HepG2 (cell line): Measurements from ENCODE around the gene CMTM8. TPM values are rescaled to one million over a fixed set of nuclear protein-coding genes. Genes with fewer than 3 reads are reported as not detected.

Experiments
- ATAC-seq: fragments of 200-7000 bp; cut with Tn5 transposase; 3 replicates; pipeline ENCODE4 v1.9.1; 2020; ENCODE audit warnings: mild to moderate bottlenecking, moderate library complexity
- BruUV-seq: library from RNA; stranded (reverse); fragments of 400-500 nt; replicated peaks from 2 replicates; lab custom pipeline; 2021; lab: Mats Ljungman, UMichigan
- CTCF ChIA-PET: fragments of 300-600 bp; formaldehyde crosslinking; extraction: SDS; loops from one replicate; lab custom pipeline; 2021; ENCODE audit warnings: low total read pairs, inconsistent platforms, low intra/inter-chr PET ratio; lab: Yijun Ruan, JAX
- POLR2A ChIA-PET: fragments of 350-600 bp; sonication (Branson Sonifier 250); formaldehyde crosslinking; loops from one replicate; lab custom pipeline; 2020; ENCODE audit warnings: antibody characterized with exemption, inconsistent platforms; lab: Yijun Ruan, JAX
- DNase-seq: peaks from one replicate; pipeline ENCODE4 v3.0.0-alpha.2; 2015; ENCODE audit warnings: low spot score
- FAIRE-seq: peaks from 3 replicates; lab custom pipeline; 2011; peaks lifted over from hg19 to GRCh38; lab: Jason Lieb, UNC
- H2AFZ ChIP-seq: one replicate; pipeline ENCODE4 v1.6.1; 2011; ENCODE audit warnings: low read length, inconsistent platforms
- H3K27ac ChIP-seq: fragments of 300-600 bp; 3 replicates; pipeline ENCODE4 v1.8.0; 2011; ENCODE audit warnings: mixed run types, mild to moderate bottlenecking, mixed read lengths, low read length, inconsistent platforms; ENCODE audit not compliant: insufficient read depth; ENCODE audit errors: extremely low read length
- H3K27me3 ChIP-seq, 2 experiments: fragments of 200-600 bp in 1 of 2; 2 replicates in 1 of 2; 3 replicates in 1 of 2; pipeline versions ENCODE4 v1.6.0 to v1.8.0; 2011; ENCODE audit warnings: low read length in 2 of 2, mild to moderate bottlenecking in 2 of 2, moderate library complexity in 2 of 2, inconsistent platforms in 1 of 2; ENCODE audit not compliant: insufficient read depth in 2 of 2, control insufficient read depth in 1 of 2
- H3K36me3 ChIP-seq, 2 experiments: fragments of 200-600 bp in 1 of 2; replicated peaks in 1 of 2; 2 replicates in 1 of 2; 3 replicates in 1 of 2; pipeline versions ENCODE4 v1.5.1 to v1.8.0; 2011; ENCODE audit warnings: low read length in 2 of 2, inconsistent platforms in 1 of 2; ENCODE audit not compliant: insufficient read depth in 2 of 2, control insufficient read depth in 1 of 2
- H3K4me1 ChIP-seq: 2 replicates; pipeline ENCODE4 v1.5.1; 2012; ENCODE audit warnings: low read length, inconsistent platforms; ENCODE audit not compliant: insufficient read depth
- H3K4me2 ChIP-seq: 2 replicates; pipeline ENCODE4 v1.6.0; 2011; ENCODE audit warnings: low read depth, low read length, inconsistent platforms
- H3K4me3 ChIP-seq, 3 experiments: fragments of 200-600 bp in 1 of 3; sonication (generic), shearing (Covaris generic) in 1 of 3; replicated peaks in 1 of 3; 2 replicates each; pipeline ENCODE4 v1.5.1; 2011 to 2016; ENCODE audit warnings: low read length in 3 of 3, inconsistent platforms in 2 of 3, low read depth in 2 of 3, mild to moderate bottlenecking in 2 of 3, control low read depth in 1 of 3, mixed read lengths in 1 of 3; ENCODE audit not compliant: insufficient read depth in 1 of 3
- H3K79me2 ChIP-seq: one replicate; pipeline ENCODE4 v1.6.1; 2011; ENCODE audit warnings: low read length, inconsistent platforms; ENCODE audit not compliant: insufficient read depth
- H3K9ac ChIP-seq: 2 replicates; pipeline ENCODE4 v1.6.0; 2011; ENCODE audit warnings: mild to moderate bottlenecking, low read depth, low read length, inconsistent platforms; ENCODE audit not compliant: insufficient read depth
- H3K9me3 ChIP-seq: 2 replicates; pipeline ENCODE4 v1.5.1; 2012; ENCODE audit warnings: mild to moderate bottlenecking, low read length
- H4K20me1 ChIP-seq: 2 replicates; pipeline ENCODE4 v1.6.0; 2011; ENCODE audit warnings: inconsistent platforms, mild to moderate bottlenecking, low read length, moderate library complexity; ENCODE audit not compliant: insufficient read depth
- CAMTA2 ChIP-seq: sonication (generic); formaldehyde crosslinking; IDR thresholded peaks from 2 replicates; pipeline ENCODE4 v1.4.0; 2020; ENCODE audit warnings: mild to moderate bottlenecking, missing genetic modification reagents, borderline replicate concordance
- DPF2 ChIP-seq: sonication (generic); formaldehyde crosslinking; IDR thresholded peaks from 2 replicates; pipeline ENCODE4 v1.4.0; 2020; ENCODE audit warnings: mild to moderate bottlenecking, low read depth, missing genetic modification reagents, borderline replicate concordance
- GZF1 ChIP-seq: sonication (generic); formaldehyde crosslinking; IDR thresholded peaks from 2 replicates; pipeline ENCODE4 v1.5.1; 2020; ENCODE audit warnings: mild to moderate bottlenecking, missing genetic modification reagents
- HDAC2 ChIP-seq: sonication (generic); formaldehyde crosslinking; IDR thresholded peaks from 2 replicates; pipeline ENCODE4 v1.4.0; 2020; ENCODE audit warnings: missing genetic modification reagents
- KLF15 ChIP-seq: sonication (generic); formaldehyde crosslinking; IDR thresholded peaks from 2 replicates; pipeline ENCODE4 v1.8.1; 2023; ENCODE audit warnings: borderline replicate concordance, mild to moderate bottlenecking, inconsistent platforms, missing genetic modification reagents, mixed read lengths
- KMT2A ChIP-seq: sonication (generic); formaldehyde crosslinking; IDR thresholded peaks from 2 replicates; pipeline ENCODE4 v1.4.0; 2020; ENCODE audit warnings: missing genetic modification reagents
- MIER3 ChIP-seq: IDR thresholded peaks from 2 replicates; pipeline ENCODE4 v1.6.1; 2016; ENCODE audit warnings: missing compliant biosample characterization, borderline replicate concordance
- NFE2L2 ChIP-seq: fragments of 150-350 bp; IDR thresholded peaks from 2 replicates; pipeline ENCODE4 v1.6.1; 2014; ENCODE audit warnings: low read length
- POGZ ChIP-seq: sonication (generic); formaldehyde crosslinking; IDR thresholded peaks from 2 replicates; pipeline ENCODE4 v1.4.0; 2020; ENCODE audit warnings: mild to moderate bottlenecking, missing genetic modification reagents
- RELA ChIP-seq: sonication (generic); formaldehyde crosslinking; IDR thresholded peaks from 2 replicates; pipeline ENCODE4 v1.4.0; 2020; ENCODE audit warnings: missing genetic modification reagents
- RFX3 ChIP-seq: IDR thresholded peaks from 2 replicates; pipeline ENCODE4 v1.6.1; 2016; ENCODE audit warnings: missing biosample characterization, missing genetic modification reagents
- RXRB ChIP-seq: IDR thresholded peaks from 2 replicates; pipeline ENCODE4 v1.6.1; 2016; ENCODE audit warnings: borderline replicate concordance, missing genetic modification reagents, missing compliant biosample characterization
- SNAPC2 ChIP-seq: sonication (generic); formaldehyde crosslinking; IDR thresholded peaks from 2 replicates; pipeline ENCODE4 v1.8.1; 2022; ENCODE audit warnings: mild to moderate bottlenecking, missing genetic modification reagents
- ZBTB42 ChIP-seq: sonication (generic); formaldehyde crosslinking; IDR thresholded peaks from 2 replicates; pipeline ENCODE4 v1.5.0; 2020; ENCODE audit warnings: mild to moderate bottlenecking, missing genetic modification reagents
- ZMYM3 ChIP-seq: sonication (generic); formaldehyde crosslinking; IDR thresholded peaks from 2 replicates; pipeline ENCODE4 v1.5.1; 2020; ENCODE audit warnings: mild to moderate bottlenecking, missing genetic modification reagents
- ZNF44 ChIP-seq: sonication (generic); formaldehyde crosslinking; IDR thresholded peaks from 2 replicates; pipeline ENCODE4 v1.5.1; 2020; ENCODE audit warnings: mild to moderate bottlenecking, missing genetic modification reagents
- ZNF891 ChIP-seq: sonication (generic); formaldehyde crosslinking; IDR thresholded peaks from 2 replicates; pipeline ENCODE4 v1.5.0; 2020; ENCODE audit warnings: mild to moderate bottlenecking, missing genetic modification reagents
- WGBS: methylation state at CpG from one replicate; pipeline ENCODE4 v1.1.6; 2017; ENCODE audit warnings: low lambda C conversion rate; 5-methylcytosine and 5-hydroxymethylcytosine counted together
- in situ Hi-C: cut with HindIII; loops from 2 replicates; pipeline ENCODE4 v1.10.0; 2017; ENCODE audit warnings: low pct_unique_long_range_greater_than_20kb; ENCODE audit not compliant: extremely low pct_ligation_motif_present
- intact Hi-C: fragments of 100-400 bp; cut with micrococcal nuclease; formaldehyde crosslinking; loops from one replicate; pipeline ENCODE4 v1.10.0; 2022; ENCODE audit not compliant: unreplicated experiment
- polyA plus RNA-seq, 8 experiments: library from polyadenylated mRNA; depleted of rRNA in 3 of 8; stranded (reverse) in 7 of 8; unstranded in 1 of 8; fragments of >200 nt; fragmentation: Illumina TruSeq in 4 of 8; extraction: Trizol in 4 of 8; gene quantifications; 2 replicates each; pipeline versions ENCODE4 v1.2.1 to v1.2.3, GENCODE V29; 2011 to 2016; ENCODE audit warnings: low read depth in 4 of 8, missing spikeins in 1 of 8, mixed read lengths in 1 of 8; ENCODE audit not compliant: insufficient read depth in 1 of 8
- total RNA-seq, 5 experiments: library from RNA; depleted of rRNA; stranded (reverse); fragments of >200 nt; fragmentation: Illumina TruSeq; extraction: Trizol; gene quantifications; 2 replicates each; pipeline ENCODE4 v1.2.3, GENCODE V29; 2016; ENCODE audit warnings: low read depth in 1 of 5
- TF ChIP-seq, protein P1 (sequence below): sonication (generic); formaldehyde crosslinking; IDR thresholded peaks from 2 replicates; pipeline ENCODE4 v1.8.0; 2023; ENCODE audit warnings: mild to moderate bottlenecking, missing genetic modification reagents
- TF ChIP-seq, protein P2 (sequence below): sonication (generic); formaldehyde crosslinking; conservative IDR thresholded peaks from 2 replicates; pipeline ENCODE4 v1.5.0; 2020; ENCODE audit warnings: missing genetic modification reagents

CMTM8 gene
- total and polyA plus RNA-seq, 2 of the 13 experiments (the other 11 are each of a cell fraction or from before 2014, with no cell fraction given) = 8.9 to 15.8 TPM

DNA sequence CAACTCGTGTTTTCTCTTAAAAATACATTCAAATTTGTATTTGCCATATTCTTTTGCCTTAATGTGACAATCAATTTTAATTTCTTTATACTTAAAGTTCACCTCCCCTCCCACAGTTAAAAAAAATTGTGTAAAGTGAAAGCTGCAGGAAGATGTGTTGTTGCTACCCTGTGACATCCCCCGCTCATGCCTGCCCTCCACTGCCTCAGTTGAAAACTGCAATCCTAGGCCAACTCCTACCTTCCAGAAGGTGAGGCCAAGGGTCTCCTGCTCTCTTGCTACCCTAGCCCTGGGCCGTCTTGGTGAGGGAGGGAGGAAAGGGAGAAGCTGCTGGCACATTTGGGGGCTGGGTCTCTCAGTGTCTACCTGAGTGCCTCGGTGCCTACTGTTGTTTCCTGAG lies 96.2 kb downstream of the CMTM8 start (continued):
- no peak for TF ChIP-seq KMT2A

DNA sequence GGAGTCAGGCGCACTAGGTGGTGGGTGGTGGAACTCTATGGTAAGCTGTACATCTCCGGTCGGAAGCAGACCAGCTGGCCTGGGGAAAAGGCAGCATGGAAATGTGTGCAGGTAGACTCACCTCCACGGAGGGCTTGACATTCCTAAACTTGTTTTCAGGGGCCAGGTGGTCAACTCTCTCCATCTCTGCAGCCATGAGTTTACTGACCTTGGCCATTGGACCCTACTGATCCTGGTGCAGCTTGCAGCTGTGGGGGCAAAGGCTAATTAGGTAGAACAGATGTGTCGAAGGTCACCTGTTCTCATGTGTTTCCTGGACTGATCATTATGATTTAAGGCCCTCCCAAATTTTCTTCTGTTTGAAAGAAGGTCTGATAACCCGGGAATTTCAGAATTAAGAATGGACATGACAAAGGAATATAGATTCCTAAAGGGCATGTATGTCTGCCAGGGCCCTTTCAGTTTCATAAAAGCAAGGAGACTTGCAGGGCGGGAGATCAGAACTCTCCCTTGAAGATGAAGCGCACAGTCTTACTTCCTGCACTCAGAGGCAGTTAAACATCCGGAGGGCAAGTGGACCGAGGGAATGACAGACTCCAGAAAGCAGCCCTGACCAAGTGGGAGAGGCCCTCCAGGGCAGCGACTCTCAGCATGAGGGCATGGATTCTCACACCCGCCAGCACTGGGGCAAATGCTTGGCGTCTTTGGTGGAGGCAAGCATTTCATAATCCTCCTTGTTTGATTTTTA lies 97.1 kb downstream of the CMTM8 start:
- Histone ChIP-seq H3K4me2 (0 out of 2 replicates have a peak overlapping the region, but pooled peaks have one; percentile 18), H3K36me3 (no peaks in the 10 kb centered on the region), H2AFZ (no peak overlapping the region), H3K4me3 (no peak overlapping the region), H3K9me3 (no peaks in the 10 kb centered on the region), H3K79me2 (peaks cover 2% of the 10 kb centered on the region), H3K27me3 (no peaks in the 10 kb centered on the region), H3K27ac (no peak overlapping the region), H3K9ac (no peak overlapping the region), H4K20me1 (no peaks in the 10 kb centered on the region), H3K4me1 (peaks cover 34% of the 10 kb centered on the region)
- no TSS peak for BruUV-seq
- intact Hi-C loops (no loop called here), in situ Hi-C loops (loop anchor here (5.0 kb wide), 2 partner anchors 38 to 158 kb away; no protein-coding TSS in a partner anchor)
- CTCF ChIA-PET = interaction anchor here (0.6 to 0.9 kb wide), 2 partner anchors 39 to 158 kb away, joined by 3 read pairs; no protein-coding TSS in a partner anchor
- no peak for DNase-seq
- WGBS = 86% methylated on average over 13 of the region's 13 CpGs
- no peak for FAIRE-seq
- POLR2A ChIA-PET = no interaction called here
- ATAC-seq = peak; percentile 12; the same call in 1 of the 3 replicates
- TF ChIP-seq MIER3 (no peak), ZNF891 (CRISPR knock-in tag) (no peak), ZNF44 (CRISPR knock-in tag) (no peak), HDAC2 (CRISPR knock-in tag) (0 out of 2 replicates have a peak, but pooled peaks have one; percentile 21), POGZ (peak; percentile 58; the same call in 1 of the 2 replicates), KLF15 (CRISPR knock-in tag) (no peak), CAMTA2 (no peak), NFE2L2 (no peak), RXRB (CRISPR knock-in tag) (peak; percentile 50; the same call in 1 of the 2 replicates), RELA (CRISPR knock-in tag) (no peak), DPF2 (CRISPR knock-in tag) (no peak), SNAPC2 (no peak), RFX3 (no peak), GZF1 (CRISPR knock-in tag) (no peak), ZBTB42 (CRISPR knock-in tag) (peak; percentile 78; the same call in 1 of the 2 replicates), ZMYM3 (CRISPR knock-in tag) (0 out of 2 replicates have a peak, but pooled peaks have one; percentile 6)
- TF ChIP-seq, protein P1, sequence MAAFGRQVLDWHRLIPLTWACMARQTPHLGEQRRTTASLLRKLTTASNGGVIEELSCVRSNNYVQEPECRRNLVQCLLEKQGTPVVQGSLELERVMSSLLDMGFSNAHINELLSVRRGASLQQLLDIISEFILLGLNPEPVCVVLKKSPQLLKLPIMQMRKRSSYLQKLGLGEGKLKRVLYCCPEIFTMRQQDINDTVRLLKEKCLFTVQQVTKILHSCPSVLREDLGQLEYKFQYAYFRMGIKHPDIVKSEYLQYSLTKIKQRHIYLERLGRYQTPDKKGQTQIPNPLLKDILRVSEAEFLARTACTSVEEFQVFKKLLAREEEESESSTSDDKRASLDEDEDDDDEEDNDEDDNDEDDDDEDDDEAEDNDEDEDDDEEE (CRISPR knock-in tag) = no peak
- TF ChIP-seq, protein P2, sequence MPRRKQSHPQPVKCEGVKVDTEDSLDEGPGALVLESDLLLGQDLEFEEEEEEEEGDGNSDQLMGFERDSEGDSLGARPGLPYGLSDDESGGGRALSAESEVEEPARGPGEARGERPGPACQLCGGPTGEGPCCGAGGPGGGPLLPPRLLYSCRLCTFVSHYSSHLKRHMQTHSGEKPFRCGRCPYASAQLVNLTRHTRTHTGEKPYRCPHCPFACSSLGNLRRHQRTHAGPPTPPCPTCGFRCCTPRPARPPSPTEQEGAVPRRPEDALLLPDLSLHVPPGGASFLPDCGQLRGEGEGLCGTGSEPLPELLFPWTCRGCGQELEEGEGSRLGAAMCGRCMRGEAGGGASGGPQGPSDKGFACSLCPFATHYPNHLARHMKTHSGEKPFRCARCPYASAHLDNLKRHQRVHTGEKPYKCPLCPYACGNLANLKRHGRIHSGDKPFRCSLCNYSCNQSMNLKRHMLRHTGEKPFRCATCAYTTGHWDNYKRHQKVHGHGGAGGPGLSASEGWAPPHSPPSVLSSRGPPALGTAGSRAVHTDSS (CRISPR knock-in tag) = no peak
